GM19193 (cell line): ENCODE measurements around the gene TAS2R30.

Experiments used
- POLR2A ChIP-seq: IDR thresholded peaks from 4 replicates; pipeline ENCODE4 v1.6.1; 2011; ENCODE audit not compliant: insufficient read depth, insufficient read length; ENCODE audit errors: extremely low read depth

TAS2R30 gene, protein sequence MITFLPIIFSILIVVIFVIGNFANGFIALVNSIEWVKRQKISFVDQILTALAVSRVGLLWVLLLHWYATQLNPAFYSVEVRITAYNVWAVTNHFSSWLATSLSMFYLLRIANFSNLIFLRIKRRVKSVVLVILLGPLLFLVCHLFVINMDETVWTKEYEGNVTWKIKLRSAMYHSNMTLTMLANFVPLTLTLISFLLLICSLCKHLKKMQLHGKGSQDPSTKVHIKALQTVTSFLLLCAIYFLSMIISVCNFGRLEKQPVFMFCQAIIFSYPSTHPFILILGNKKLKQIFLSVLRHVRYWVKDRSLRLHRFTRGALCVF

GRCh38 chr12:11134305-11134704 is at the start of gene TAS2R30:
TSS of gene TAS2R30 (minus strand) at chr12:11134644. CDS start at chr12:11134244, 400 bp downstream.
- TF ChIP-seq POLR2A: no peak

- no peak for TF ChIP-seq POLR2A
Measured at GRCh38 chr12:11183011-11183410, 48.6 kb upstream of the TAS2R30 start.

DNA sequence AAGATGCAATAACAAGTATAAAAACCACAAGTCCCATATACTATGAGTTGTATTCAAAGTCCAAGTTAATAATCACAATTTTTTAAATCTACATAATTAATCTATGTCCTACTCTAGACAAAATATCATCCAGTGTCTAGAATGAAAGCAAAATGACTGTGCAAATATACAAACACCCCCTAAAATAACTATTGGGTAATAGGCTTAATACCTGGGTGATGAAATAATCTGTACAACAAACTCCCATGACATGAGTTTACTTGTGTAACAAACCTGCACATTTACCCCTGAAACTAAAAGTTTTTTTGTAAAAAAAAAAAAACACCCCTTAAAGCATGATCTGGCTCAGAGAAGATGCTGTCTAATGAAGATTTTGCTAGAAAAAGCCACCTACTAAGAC is 48.1 kb upstream of the TAS2R30 start:
- TF ChIP-seq POLR2A: no peak

- no peak for TF ChIP-seq POLR2A
Measured at GRCh38 chr12:11178250-11178649, 43.8 kb upstream of the TAS2R30 start.

DNA sequence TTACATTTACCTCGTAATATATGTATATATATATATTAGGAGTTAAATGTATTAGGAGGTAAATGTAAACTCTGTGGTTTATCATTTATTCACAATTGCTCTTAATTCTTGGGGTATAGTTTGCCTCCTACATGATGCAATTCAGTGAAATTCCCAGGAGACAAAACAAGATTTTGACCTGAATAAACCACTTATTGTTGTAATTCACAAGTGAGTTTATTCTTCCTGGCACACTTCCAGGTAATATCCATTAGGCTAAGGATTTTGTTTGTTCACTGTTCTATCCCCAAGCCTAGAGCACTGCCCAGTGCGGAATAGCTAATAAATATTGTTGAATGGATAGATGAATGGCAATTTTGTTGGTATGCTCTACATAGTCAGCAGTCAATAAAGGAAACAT is 39.6 kb upstream of the TAS2R30 start:
- no peak for TF ChIP-seq POLR2A

GRCh38 chr12:11171969-11172675 is 37.7 kb upstream of the TAS2R30 start:
- TF ChIP-seq POLR2A: no peak

- TF ChIP-seq POLR2A: peak; percentile 96
Measured at GRCh38 chr12:11171145-11171968, 36.9 kb upstream of the TAS2R30 start, which contains the start of gene SMIM10L1. TSS of gene SMIM10L1 (plus strand) at chr12:11171194. CDS start at chr12:11171357, 163 bp downstream.

DNA sequence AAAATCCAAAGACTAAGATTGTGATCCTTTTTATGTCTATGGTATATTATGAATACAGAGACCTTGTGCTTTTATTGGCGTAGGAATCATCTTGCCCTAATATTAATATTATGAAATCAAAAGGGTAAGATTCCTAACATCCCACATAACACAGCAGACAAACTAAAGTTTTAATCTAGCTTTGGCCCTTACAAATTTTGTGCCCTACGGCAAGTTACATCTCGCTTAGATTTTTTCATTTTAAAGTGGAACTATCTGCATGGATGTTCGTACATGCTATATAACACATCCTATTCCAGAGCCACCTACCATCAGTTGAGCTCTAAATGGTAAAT is 36.3 kb upstream of the TAS2R30 start:
- TF ChIP-seq POLR2A: no peak

DNA sequence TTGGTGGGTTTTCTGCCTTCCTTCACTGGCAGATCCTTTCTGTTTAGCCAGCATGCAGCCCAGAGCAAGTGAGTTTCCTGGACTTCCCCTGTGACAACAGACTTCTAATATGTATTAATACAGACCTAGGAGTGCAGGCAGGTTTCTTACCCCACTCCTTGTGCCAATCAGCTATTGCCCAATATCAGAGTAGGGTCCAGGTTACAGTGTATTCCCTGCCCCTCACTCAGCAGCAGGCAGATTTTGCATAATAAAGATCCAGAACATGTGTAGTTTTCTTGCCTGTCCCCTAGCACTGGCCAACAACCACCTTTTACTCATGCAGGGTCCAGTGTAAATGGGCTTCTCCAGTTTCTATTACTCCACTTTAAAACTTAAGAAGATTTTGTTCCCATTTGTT is 31.9 kb upstream of the TAS2R30 start:
- TF ChIP-seq POLR2A: no peak

DNA sequence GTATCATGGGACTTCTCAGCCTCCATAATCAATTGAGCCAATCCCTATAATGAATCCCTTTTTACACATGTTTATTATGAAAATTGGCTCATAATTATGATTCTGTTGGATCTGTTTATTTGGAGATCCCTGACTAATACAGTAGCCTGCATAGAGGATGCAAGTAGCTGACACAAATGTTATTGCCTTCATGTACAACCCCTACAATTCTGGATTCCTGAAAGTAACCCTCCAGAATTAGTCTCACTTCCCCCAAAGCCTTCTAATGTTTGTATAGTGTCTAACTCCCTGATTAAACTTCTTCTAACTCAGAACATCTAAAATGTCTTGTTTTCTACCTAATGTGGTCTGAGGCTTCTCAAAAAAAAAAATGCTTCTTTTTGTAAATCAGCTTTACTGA is 29.9 kb upstream of the TAS2R30 start:
- TF ChIP-seq POLR2A: no peak

DNA sequence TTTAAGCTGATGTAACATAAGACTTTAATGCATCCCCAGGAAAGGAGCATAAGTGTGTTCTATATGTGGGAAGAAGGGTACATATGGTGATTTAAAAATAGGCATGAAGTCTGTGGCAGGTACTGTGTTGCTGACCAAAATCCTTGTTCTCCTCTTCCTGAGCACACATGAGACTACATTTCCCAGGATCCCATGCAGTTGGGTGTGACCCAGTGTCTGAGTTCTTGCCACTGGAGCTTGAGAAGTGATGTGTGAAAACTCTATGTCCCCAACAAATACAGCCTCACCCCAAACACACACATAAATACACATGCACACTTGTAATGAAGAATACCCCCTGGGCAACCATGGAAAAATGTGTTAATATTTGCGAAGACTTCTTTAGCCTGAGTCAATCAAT is 28.1 kb upstream of the TAS2R30 start:
- no peak for TF ChIP-seq POLR2A

DNA sequence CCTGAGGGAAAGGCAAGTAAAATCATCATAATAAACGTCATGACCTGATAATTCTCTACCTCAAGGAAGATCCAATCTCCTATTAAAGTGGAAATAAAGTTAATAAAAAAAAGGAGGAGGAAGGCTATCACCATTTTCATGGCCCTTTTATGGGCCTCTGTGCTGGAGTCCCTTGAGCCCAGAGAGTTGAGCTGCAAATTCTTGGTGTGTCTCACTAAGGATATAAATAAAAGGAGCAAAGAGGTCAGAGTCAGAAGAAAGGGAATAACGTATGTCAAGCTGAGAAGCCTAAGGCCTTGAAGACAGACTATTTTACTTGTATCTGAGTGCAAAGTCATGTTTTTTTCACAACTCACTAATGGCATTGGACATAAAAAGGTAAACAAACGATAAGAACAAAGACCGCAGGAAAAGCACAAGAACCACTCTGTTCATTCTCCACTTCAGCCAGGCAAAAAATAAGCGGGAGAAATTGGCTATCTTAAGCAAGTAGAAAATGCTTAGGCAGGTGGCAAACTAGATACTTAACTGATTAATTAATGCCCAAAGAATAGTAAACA is 24.5 kb upstream of the TAS2R30 start:
- no peak for TF ChIP-seq POLR2A

DNA sequence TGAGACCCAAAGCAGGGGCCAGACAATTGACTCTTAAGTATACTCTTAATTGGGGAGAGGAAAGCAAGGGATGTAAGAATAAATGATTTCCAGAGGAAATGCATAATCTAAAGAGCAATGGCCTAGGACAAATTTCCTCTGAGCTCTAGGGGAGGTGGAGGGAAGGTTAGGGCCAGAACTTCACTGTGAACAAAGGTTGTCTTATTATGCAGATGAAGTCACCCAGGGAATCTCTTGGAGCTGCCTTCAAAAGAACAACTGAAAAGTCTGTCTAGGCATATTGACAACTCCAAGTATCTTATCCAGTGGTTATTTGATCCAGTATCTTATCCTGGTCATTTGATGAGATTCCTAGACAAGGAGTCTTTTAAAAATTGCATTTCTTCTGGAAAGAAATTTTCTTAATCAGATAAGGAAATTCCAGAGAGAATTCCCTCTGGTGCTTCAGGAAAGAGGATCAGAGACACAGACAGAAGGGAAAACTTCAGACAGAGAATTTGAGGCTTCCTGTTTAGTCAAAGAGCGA is 20.0 kb upstream of the TAS2R30 start:
- TF ChIP-seq POLR2A: no peak

- no peak for TF ChIP-seq POLR2A
Measured at GRCh38 chr12:11152725-11153124, 18.3 kb upstream of the TAS2R30 start.

- no peak for TF ChIP-seq POLR2A
Measured at GRCh38 chr12:11150832-11151231, 16.4 kb upstream of the TAS2R30 start.
